ENCODE results near the gene SLC38A1. TPM values are rescaled to one million over a fixed set of nuclear protein-coding genes. Genes with fewer than 3 reads are reported as not detected.
A peak's percentile ranks its signal among the peaks of the same experiment; 100 is the strongest.

SLC38A1 gene
- polyA plus RNA-seq, 2 of the 4 experiments (the other 2 are of a cell fraction) = 62.7 to 231 TPM

- 2% methylated on average over 48 of the region's 48 CpGs for WGBS (ENCODE audit: missing lambda C conversion rate)
- Histone ChIP-seq H3K4me2 (peak overlapping the region; percentile 92), H3K27ac (peak overlapping the region; percentile 94 to 95), H3K9me3 (no peaks in the 10 kb centered on the region), H3K4me3 (peak overlapping the region; percentile 66), H3K4me1 (peaks cover 45% of the 10 kb centered on the region)
- FAIRE-seq = no peak
- CTCF ChIA-PET = interaction anchor here (1.3 kb wide), 1 partner anchor 393 kb away, joined by 4 read pairs; no protein-coding TSS in a partner anchor
- TF ChIP-seq CBX8 (IDR thresholded peaks at IDR 0.05) = 0 out of 2 replicates have a peak, but pooled peaks have one; percentile 5
- TF ChIP-seq HDAC2 (IDR thresholded peaks at IDR 0.05) = no peak
- POLR2A ChIA-PET = interaction anchor here (0.7 to 3.0 kb wide), 5 partner anchors 33 to 103 kb away, joined by 4 to 18 read pairs (median 6); no protein-coding TSS in a partner anchor
- DNase-seq (ENCODE audit: low read depth in 1 of 2, low spot score in 1 of 2) = peak in 1 of 2 experiments; percentile 13
- ATAC-seq = peak in 1 of 2 experiments; percentile 26; a peak in 3 of 6 replicates
Measured at GRCh38 chr12:46267825-46268582, 839 bp downstream of the SLC38A1 start.

DNA sequence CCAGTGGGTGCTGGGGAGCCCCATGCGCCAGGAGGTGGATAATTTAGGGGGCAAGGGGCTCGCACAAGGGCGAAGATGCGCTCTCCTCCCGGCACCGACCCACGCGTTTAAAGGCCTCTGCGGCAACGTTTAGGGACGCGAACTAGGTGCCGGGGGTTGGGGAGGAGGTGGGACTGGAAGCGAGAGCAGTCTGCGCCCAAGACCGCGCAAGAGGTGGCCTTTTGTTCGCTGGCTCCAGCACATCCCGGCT is 1.3 kb downstream of the SLC38A1 start:
- peak overlapping the region; percentile 66 for H3K4me3 ChIP-seq
- ChIA-PET POLR2A (no interaction called here), CTCF (no interaction called here)
- peak overlapping the region; percentile 92 for H3K4me2 ChIP-seq
- no peak for FAIRE-seq
- H3K9me3 ChIP-seq = no peaks in the 10 kb centered on the region
- TF ChIP-seq BHLHE40 (IDR thresholded peaks at IDR 0.05; ENCODE audit: low read depth, low read length) = no peak
- TF ChIP-seq HOXB5 (CRISPR knock-in tag; IDR thresholded peaks at IDR 0.05) = no peak
- TF ChIP-seq RAD21 (conservative IDR thresholded peaks at IDR 0.05 in 1 of 2, IDR thresholded peaks at IDR 0.05 in 1 of 2) = no peak
- no peak for TF ChIP-seq MAZ (IDR thresholded peaks at IDR 0.05; ENCODE audit: borderline replicate concordance, low read depth, low read length)
- no peak for TF ChIP-seq KDM5A (IDR thresholded peaks at IDR 0.05)
- no peak for TF ChIP-seq FOSL2 (IDR thresholded peaks at IDR 0.05)
- TF ChIP-seq FOSL2 (CRISPR knock-in tag; IDR thresholded peaks at IDR 0.05) = 0 out of 2 replicates have a peak, but pooled peaks have one; percentile 1
- TF ChIP-seq CHD4 (IDR thresholded peaks at IDR 0.05; ENCODE audit: borderline replicate concordance) = no peak
- no peak for TF ChIP-seq MAX (IDR thresholded peaks at IDR 0.05)
- 0 out of 2 replicates have a peak, but pooled peaks have one; percentile 23 for TF ChIP-seq CBX8 (IDR thresholded peaks at IDR 0.05)
- no peak for TF ChIP-seq CHD2 (IDR thresholded peaks at IDR 0.05; ENCODE audit: low read length, partially characterized antibody)
- TF ChIP-seq JUNB (IDR thresholded peaks at IDR 0.05) = no peak
- TF ChIP-seq REST (IDR thresholded peaks at IDR 0.05) = no peak
- no peak for TF ChIP-seq SREBF2 (IDR thresholded peaks at IDR 0.05)
- no peak for TF ChIP-seq NFE2L2 (conservative IDR thresholded peaks at IDR 0.05; ENCODE audit: low read length)
- TF ChIP-seq ZC3H11A (IDR thresholded peaks at IDR 0.05) = no peak
- no peak for TF ChIP-seq POLR2A (IDR thresholded peaks at IDR 0.05; ENCODE audit: low read length)
- TF ChIP-seq USF2 (IDR thresholded peaks at IDR 0.05) = no peak
- TF ChIP-seq, protein P1, sequence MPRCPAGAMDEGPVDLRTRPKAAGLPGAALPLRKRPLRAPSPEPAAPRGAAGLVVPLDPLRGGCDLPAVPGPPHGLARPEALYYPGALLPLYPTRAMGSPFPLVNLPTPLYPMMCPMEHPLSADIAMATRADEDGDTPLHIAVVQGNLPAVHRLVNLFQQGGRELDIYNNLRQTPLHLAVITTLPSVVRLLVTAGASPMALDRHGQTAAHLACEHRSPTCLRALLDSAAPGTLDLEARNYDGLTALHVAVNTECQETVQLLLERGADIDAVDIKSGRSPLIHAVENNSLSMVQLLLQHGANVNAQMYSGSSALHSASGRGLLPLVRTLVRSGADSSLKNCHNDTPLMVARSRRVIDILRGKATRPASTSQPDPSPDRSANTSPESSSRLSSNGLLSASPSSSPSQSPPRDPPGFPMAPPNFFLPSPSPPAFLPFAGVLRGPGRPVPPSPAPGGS (IDR thresholded peaks at IDR 0.05) = no peak
- TF ChIP-seq HOXB13 (CRISPR knock-in tag; IDR thresholded peaks at IDR 0.05; ENCODE audit: low read depth) = no peak
- no peak for TF ChIP-seq MAFK (IDR thresholded peaks at IDR 0.05; ENCODE audit: partially characterized antibody)
- no peak for TF ChIP-seq HDAC2 (IDR thresholded peaks at IDR 0.05)
- TF ChIP-seq FOSB (CRISPR knock-in tag; IDR thresholded peaks at IDR 0.05) = no peak
- TF ChIP-seq PHF8 (IDR thresholded peaks at IDR 0.05; ENCODE audit: borderline replicate concordance, low read depth) = 0 out of 2 replicates have a peak, but pooled peaks have one; percentile 16
- TF ChIP-seq EP300 (IDR thresholded peaks at IDR 0.05) = no peak
- 0% methylated on average over 13 of the region's 19 CpGs for WGBS (ENCODE audit: missing lambda C conversion rate)
- H3K27ac ChIP-seq = peak overlapping the region; percentile 94 to 95
- H3K4me1 ChIP-seq = peaks cover 50% of the 10 kb centered on the region
- peak in 1 of 2 experiments; percentile 15; a peak in 3 of 6 replicates for ATAC-seq
- DNase-seq (ENCODE audit: low read depth in 1 of 2, low spot score in 1 of 2) = peak in 1 of 2 experiments; percentile 34
